Subcutaneous adipose tissue (tissue), 4 donors: ENCODE measurements around the gene RHOJ. TPM values are rescaled to one million over a fixed set of nuclear protein-coding genes. Genes with fewer than 3 reads are reported as not detected.

Experiments used
- total RNA-seq, 4 donors: library from RNA; depleted of rRNA; stranded (reverse); fragments of >200 nt; gene quantifications; one replicate each; pipeline ENCODE4 v1.1.0, GENCODE V29; 2016
- TF ChIP-seq, protein P1 (sequence below): fragments of 450-650 bp; IDR thresholded peaks from one replicate; pipeline ENCODE4 v1.5.1; 2016; ENCODE audit warnings: low read depth, mild to moderate bottlenecking, control low read depth, antibody characterized with exemption, moderate library complexity

The RHOJ gene
- 10 to 100 TPM in 1 of 4 donors, 1 to 10 TPM in 3; 5.3 to 23.2 (median 8.4) TPM for total RNA-seq

DNA sequence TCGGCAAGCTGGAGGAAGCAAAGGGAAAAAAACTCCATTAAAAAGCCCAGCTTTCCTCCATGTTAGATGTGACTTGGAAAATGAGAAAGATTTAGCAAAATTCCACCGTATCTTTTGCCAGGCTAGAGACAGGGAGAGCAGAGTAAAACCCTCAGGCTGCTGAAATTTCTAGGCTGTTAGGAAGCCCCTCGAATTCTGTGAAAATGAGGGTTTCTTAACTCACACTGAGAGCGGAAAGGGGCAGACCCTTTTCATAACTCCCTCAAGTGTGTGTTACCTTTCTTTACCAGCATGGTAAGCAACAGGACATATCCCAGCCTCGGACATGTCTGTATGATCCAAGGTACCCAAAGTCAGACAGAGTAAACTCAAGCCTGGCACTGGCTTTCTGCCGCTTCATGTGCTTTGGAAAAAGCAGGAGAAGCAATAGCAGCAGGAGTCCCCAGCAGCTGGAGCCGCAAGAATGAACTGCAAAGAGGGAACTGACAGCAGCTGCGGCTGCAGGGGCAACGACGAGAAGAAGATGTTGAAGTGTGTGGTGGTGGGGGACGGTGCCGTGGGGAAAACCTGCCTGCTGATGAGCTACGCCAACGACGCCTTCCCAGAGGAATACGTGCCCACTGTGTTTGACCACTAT, at the start of gene RHOJ:
Gene RHOJ, plus strand, starts transcription at position 37 of the 637 bp plus-strand sequence. Its CDS starts 427 bp downstream, at position 464.
- TF ChIP-seq, protein P1, sequence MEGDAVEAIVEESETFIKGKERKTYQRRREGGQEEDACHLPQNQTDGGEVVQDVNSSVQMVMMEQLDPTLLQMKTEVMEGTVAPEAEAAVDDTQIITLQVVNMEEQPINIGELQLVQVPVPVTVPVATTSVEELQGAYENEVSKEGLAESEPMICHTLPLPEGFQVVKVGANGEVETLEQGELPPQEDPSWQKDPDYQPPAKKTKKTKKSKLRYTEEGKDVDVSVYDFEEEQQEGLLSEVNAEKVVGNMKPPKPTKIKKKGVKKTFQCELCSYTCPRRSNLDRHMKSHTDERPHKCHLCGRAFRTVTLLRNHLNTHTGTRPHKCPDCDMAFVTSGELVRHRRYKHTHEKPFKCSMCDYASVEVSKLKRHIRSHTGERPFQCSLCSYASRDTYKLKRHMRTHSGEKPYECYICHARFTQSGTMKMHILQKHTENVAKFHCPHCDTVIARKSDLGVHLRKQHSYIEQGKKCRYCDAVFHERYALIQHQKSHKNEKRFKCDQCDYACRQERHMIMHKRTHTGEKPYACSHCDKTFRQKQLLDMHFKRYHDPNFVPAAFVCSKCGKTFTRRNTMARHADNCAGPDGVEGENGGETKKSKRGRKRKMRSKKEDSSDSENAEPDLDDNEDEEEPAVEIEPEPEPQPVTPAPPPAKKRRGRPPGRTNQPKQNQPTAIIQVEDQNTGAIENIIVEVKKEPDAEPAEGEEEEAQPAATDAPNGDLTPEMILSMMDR = no peak

DNA sequence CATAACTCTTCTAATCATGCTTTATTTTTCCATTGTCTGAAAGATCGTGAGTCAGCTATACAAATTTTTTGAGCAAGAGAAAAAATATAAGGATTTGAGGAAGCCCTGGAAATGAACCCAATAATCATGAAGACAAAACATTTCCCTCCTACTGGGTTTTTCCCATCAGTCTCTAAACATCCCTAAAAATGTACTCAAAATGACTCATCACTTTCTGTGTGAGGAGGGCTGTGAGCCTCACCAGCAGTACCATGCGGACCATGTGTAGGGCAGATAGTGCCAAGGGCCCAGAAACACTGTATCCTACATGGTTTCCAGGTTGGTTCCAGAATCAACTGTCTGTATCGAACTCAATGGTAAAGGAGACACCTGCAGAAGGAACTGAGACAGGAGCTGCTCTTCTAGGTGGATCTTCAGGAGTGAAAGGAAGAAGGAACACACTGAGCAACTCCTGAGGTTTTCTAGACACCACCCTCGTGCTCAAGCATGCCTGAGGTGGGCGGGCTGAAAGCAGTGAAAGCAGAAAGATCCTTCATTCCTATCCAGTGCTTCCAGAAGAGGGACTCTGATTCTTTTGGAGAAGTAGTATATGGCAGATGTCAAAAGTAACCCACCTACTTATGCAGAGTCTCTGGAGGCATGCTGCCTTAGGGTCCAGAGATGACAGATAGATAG, 48.6 kb upstream of the RHOJ start:
- TF ChIP-seq, protein P1 = no peak

DNA sequence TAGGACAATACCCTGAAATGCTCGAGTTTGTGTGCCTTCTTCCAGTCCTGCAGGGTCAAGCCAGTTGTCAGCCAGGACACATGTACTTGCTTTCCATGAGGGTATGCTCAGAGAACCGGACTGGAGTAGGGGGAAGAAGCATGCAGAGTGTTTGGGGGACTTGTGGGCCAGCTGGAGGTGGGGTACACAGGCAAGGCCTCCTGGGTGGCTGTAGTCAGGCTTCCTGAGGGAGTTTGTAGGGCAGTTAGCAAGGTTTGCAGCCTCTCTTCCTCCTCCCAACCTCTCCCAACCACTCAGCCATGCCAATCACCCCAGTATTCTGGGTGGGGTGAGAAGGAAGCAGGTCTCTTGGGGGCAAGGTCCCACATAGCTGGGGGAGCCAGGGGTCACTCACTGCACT, 47.0 kb upstream of the RHOJ start:
- TF ChIP-seq, protein P1 = no peak

DNA sequence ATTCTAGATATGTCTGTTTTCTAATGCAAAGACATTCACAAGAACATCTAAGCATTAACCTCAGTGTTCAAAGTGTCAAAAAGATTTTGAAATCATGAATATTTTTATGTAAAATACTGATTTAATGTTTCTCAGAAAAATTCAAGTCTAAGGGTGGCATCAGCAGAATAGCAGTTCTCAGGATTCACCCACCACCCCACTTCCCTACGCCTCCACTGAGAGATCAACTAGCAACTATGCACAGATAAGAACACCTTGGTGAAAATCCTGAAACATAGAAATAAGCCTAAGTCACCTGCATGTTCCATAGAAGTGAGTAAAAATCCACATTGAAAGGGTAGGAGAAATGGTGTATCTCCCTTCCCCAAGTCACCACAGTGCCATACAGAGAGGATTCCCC, 40.9 kb upstream of the RHOJ start:
- TF ChIP-seq, protein P1 = no peak

DNA sequence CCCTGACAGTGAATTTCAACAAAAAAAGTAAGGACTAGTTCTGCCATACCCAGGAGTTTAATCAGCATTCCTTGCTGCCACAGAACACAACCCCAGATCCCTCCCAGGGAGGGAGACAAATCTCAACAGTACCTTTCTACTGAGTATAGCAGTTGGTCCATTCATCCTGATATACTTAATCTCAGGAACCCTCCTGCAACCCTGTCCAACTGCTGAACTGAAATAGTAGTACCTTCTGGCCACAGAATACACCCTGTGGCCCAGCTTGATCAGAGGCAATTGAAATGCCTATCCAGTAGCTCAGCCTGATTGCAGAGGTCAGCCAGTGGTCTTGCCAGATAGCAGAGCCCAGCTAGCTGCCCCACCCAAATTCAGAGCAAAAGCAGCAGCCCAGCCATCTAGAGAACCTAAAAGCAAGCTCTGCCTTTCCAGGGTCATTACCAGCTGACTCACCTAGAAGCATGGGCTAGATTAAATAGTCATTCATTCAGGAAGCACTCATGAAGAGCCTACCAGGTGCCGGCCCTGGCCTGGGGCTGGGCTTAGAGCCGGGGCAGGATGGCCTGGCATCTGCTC, 40.0 kb upstream of the RHOJ start:
- TF ChIP-seq, protein P1 = no peak

DNA sequence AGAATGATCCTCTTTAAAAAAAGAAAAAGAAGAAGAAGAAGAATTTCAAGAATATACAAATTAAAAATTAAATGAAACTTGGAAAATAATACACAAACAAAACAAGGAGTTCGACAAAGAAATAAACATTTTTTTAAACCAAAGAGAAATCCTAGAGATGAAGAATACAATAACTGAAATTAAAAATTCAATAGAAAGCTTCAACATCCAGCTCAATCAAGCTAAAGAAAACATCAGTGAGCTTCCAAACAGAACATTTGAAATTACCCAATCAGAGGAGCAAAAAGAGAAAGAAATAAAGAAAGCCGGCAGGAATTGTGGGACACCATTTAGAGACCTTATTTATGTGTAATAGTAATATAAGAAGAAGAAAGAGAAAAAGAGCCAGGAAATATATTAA, 37.2 kb upstream of the RHOJ start:
- TF ChIP-seq, protein P1 = no peak

DNA sequence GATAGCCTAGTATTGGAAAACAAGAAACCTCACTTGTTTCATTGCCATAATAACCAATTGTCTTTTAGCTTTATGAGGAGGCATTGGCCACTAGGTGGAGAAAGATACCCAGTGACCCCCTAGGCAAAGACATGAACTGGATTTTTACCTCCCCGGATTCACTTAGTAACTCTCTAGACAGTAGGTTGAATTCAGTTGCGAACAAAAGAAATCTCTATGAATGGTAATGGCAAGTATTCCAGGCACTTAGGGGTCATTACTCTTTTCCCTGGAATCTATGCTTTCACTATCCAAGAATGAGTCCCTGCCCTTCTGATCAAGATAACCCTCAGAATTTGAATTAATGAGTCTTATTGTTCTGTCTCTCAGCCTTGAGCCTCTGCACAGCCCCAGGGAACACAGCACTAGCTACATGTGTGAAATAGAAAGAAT, 29.5 kb upstream of the RHOJ start:
- TF ChIP-seq, protein P1 = no peak
